Inflammatory macrophage treated with lipopolysaccharide for 1 hour (primary cell): ENCODE measurements around the gene ARHGEF2.

Source experiments
- DNase-seq, 2 donors: peaks; one replicate each; pipeline ENCODE4 v3.0.0-alpha.2; 2020 to 2022

ARHGEF2 gene

GRCh38 chr1:155978325-155978972 is at the start of gene ARHGEF2:
ARHGEF2 (minus strand) TSS chr1:155978547; CDS start chr1:155978427, 120 bp downstream.
- peak; percentile 80 to 87 for DNase-seq

- DNase-seq, result no peak
These were observed 48.2 kb upstream of the ARHGEF2 start for GRCh38 chr1:156026588-156026987.

- peak; percentile 42 to 52 for DNase-seq
These were observed 47.5 kb upstream of the ARHGEF2 start for GRCh38 chr1:156025876-156026275.

- no peak for DNase-seq
These were observed 46.5 kb upstream of the ARHGEF2 start for GRCh38 chr1:156024801-156025200.

GRCh38 chr1:156021954-156022353 is 43.6 kb upstream of the ARHGEF2 start:
- no peak for DNase-seq

GRCh38 chr1:156021093-156021428 is 42.7 kb upstream of the ARHGEF2 start:
- DNase-seq, result no peak

- DNase-seq, result peak; percentile 86 to 88
These were observed 42.1 kb upstream of the ARHGEF2 start, which contains the start of gene SSR2 for GRCh38 chr1:156020293-156021092. SSR2 (minus strand) TSS chr1:156020951; CDS start chr1:156020167, 784 bp downstream.

GRCh38 chr1:156019946-156020292 is 41.6 kb upstream of the ARHGEF2 start:
- no peak for DNase-seq

GRCh38 chr1:156014829-156015228 is 36.5 kb upstream of the ARHGEF2 start:
- no peak for DNase-seq

GRCh38 chr1:156012051-156012817 is 33.9 kb upstream of the ARHGEF2 start:
- no peak for DNase-seq

- DNase-seq, result no peak
These were observed 31.1 kb upstream of the ARHGEF2 start for GRCh38 chr1:156009404-156009803.

- no peak for DNase-seq
These were observed 28.5 kb upstream of the ARHGEF2 start for GRCh38 chr1:156006666-156007376.

GRCh38 chr1:156004843-156005584 is 26.7 kb upstream of the ARHGEF2 start:
- no peak for DNase-seq

- no peak for DNase-seq
These were observed 25.5 kb upstream of the ARHGEF2 start for GRCh38 chr1:156003923-156004188.

- DNase-seq, result no peak
These were observed 24.0 kb upstream of the ARHGEF2 start for GRCh38 chr1:156002188-156002911.

GRCh38 chr1:156001662-156002171 is 23.4 kb upstream of the ARHGEF2 start:
- DNase-seq, result no peak

- DNase-seq, result no peak
These were observed 22.8 kb upstream of the ARHGEF2 start for GRCh38 chr1:156001021-156001661.

- no peak for DNase-seq
These were observed 21.6 kb upstream of the ARHGEF2 start for GRCh38 chr1:155999964-156000363.

- DNase-seq, result no peak
These were observed 17.8 kb upstream of the ARHGEF2 start for GRCh38 chr1:155996166-155996565.

- no peak for DNase-seq
These were observed 15.2 kb upstream of the ARHGEF2 start for GRCh38 chr1:155993595-155993994.
